HG03135 (cell line): Measurements from ENCODE around the gene MS4A14.
"Not testable (repeated sequence)": the region's sequence is repeated elsewhere in the genome, so short reads cannot be mapped to it uniquely, and the experiment has no call there.

Experiments used
- ATAC-seq: cut with Tn5 transposase; IDR thresholded peaks from one replicate; pipeline ENCODE4 v1.9.1; 2021; ENCODE audit warnings: mild to moderate bottlenecking, moderate library complexity; ENCODE audit not compliant: unreplicated experiment

The MS4A14 gene

DNA sequence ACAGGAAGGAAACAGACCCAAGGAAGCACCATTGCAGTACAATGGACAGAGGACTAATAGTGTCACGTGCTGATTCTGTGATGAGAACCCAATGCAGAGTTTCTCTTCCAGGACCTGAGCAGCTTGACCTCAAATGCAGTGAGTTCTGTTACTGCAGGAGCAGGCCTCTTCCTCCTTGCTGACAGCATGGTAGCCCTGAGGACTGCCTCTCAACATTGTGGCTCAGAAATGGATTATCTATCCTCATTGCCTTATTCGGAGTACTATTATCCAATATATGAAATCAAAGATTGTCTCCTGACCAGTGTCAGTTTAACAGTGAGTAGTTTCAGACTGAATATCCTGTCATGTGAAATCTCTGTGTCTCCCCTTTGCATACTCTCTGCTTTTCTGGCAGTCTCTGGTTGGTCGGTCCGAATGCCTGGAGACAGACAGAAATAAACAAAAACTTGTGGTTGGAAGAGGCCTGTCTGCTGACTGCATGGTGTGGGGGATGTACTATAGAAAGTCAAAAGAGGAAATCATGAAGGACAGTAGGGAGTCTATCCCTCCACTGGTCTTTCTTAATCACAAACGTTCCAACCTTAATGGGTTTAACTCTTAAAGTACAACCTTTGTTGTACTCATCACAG lies 6.9 kb upstream of the MS4A14 start:
- peak; percentile 93 for ATAC-seq

- ATAC-seq: no peak
Observed at GRCh38 chr11:60390419-60390818, 5.8 kb upstream of the MS4A14 start.

DNA sequence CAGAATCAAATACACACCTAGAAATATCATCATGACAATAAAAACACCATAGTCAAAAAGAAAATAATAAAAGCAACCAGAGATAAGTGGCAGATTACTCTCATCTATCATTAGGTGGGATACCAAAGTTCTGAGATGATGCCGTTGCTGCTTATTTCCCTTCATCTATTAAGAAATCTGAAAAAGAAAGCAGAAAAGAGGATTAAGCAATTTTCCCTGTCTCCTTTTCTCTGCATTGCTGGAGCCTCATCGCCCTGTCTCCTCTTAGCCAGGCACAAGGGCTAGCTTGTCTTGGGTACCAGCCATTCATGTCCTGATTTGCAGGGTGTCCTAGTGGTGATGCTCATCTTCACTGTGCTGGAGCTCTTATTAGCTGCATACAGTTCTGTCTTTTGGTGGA lies 3.9 kb upstream of the MS4A14 start:
- ATAC-seq: no peak

DNA sequence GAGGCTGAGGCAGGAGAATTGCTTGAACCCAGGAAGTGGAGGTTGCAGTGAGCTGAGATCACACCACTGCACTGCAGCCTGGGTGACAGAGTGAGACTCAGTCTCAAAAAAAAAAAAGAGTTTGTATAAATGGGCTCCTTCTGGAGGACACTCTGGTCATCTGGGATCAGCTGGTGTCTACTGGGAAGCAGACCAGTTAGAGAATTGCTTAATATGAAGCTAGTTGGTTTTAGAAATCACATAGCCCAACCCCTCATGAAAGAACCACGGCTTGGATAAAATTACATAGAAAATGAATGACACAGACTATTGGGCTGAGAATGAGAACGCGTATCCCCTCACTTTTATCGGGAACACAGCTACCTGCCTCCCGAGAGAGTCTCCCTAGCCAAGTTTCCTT lies 3.2 kb upstream of the MS4A14 start:
- ATAC-seq: no peak

GRCh38 chr11:60394666-60395380 lies 1.4 kb upstream of the MS4A14 start:
- no peak for ATAC-seq

DNA sequence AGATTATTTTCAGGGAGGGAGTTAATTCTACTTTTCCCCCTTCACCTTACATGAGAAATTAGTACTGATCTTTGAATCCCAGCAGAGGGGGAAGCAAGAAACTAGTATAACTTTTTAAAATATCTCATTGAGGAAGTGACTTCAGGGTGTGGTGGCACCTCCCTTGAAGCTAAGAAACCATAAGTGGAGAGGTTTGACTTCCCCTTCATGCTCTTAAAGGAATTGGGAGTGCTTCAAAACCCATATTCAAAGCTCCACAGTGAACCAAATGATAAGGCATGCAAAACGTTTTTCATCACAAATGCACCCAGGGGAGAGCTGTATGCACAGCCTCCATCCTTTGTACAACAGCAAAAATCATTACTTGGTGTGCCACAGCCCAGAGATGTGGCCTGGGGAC lies 540 bp downstream of the MS4A14 start:
- no peak for ATAC-seq

GRCh38 chr11:60420015-60420414 lies 23.8 kb downstream of the MS4A14 start:
- ATAC-seq: no peak

DNA sequence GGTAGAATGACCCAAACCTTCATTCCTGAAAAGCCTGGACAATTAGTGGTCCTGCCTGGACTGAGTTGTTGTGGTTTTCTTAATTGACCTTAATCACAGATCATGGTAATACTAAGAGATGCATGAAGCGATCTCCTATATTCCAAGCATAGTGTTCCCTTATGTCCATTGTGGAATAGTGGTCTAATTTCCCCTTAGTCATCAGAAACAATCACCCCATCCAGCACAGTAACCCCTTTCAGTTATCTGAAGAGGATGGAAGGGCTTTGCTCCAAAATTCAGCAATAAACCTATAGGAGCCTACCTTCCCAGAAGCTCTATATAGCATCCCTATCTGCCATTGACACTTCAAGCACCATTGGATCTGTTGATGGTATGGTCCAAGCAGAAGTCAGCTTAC lies 26.4 kb downstream of the MS4A14 start:
- no peak for ATAC-seq

GRCh38 chr11:60428517-60428916 lies 32.3 kb downstream of the MS4A14 start:
- ATAC-seq: no peak

GRCh38 chr11:60429272-60429671 lies 33.0 kb downstream of the MS4A14 start, which contains the start of gene MS4A5:
TSS of gene MS4A5 (plus strand) at chr11:60429572. CDS start at chr11:60429675, 103 bp downstream.
- ATAC-seq: no peak

- no peak for ATAC-seq
Observed at GRCh38 chr11:60431251-60431650, 35.0 kb downstream of the MS4A14 start.

DNA sequence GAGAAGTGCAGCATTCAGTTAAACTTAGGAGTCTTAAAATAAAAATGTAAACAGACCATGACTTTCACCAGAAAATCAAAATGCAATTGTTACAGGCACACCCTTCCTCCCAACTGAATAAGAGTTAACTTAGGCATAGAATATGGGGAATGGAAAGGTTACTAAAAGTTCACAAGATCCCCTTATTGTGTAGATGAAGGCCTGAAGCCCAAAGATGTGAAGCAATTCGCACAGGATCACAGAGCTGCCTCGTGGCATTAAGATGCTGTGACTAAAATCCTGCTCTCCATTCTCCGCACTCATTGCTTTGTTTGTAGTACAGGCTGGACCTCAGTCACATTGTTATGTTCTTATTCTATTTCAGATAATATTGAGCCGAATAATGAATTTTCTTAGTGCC lies 37.1 kb downstream of the MS4A14 start:
- ATAC-seq: no peak

GRCh38 chr11:60447070-60447469 lies 50.8 kb downstream of the MS4A14 start:
- no peak for ATAC-seq

DNA sequence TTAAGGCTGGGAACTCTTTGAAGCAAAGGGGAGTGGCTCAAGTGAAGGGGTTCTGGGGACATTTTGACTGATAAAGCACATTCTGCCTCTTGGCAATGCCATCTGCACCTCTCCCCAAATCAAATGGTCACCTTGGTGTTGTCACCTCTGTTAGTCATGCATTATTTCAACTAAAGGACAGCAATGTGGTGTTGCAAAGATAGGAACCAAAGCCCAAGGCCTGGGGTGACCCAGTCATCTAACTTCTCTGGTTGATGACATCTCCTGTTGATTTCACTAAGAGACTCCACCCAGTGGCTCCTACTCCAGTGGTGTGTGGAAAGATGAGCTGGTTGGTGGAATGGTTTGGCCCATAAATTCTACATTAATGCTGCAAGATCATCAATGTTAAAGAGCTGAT lies 51.6 kb downstream of the MS4A14 start:
- no peak for ATAC-seq

GRCh38 chr11:60451185-60451584 lies 54.9 kb downstream of the MS4A14 start:
- ATAC-seq: not testable (repeated sequence)

GRCh38 chr11:60454212-60454611 lies 58.0 kb downstream of the MS4A14 start:
- ATAC-seq: no peak

DNA sequence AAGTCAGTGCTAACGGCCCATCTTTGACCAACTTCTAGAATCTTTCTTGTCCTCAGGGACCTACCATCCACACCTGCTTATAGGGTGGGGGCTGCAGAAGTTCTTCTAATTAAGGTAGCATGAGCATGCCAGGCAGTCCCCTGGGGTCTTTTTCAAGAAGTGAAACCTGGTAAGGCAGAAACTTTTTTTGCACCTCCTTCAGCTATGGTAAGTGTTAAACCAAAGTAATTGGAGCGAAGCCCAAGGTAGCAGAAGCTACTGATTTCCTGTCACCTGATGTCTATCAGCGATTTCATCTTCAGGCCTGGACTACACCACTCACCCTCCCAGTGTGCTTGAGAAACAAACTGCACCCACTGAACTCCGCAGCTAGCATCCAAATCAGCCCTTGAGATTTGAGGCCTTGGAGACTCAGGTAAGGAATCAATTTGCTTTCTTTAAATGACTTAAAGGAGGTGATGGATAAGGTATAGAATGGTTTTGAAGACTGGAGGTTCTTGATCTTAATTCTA lies 59.3 kb downstream of the MS4A14 start, which contains the start of gene MS4A1:
Gene MS4A1 (plus strand): TSS at position 317 of the 512 bp plus-strand sequence. CDS start 6,528 bp downstream, outside the sequence.
- ATAC-seq: peak; percentile 84

GRCh38 chr11:60457576-60457975 lies 61.3 kb downstream of the MS4A14 start:
- ATAC-seq: peak; percentile 40

- no peak for ATAC-seq
Observed at GRCh38 chr11:60459345-60459744, 63.1 kb downstream of the MS4A14 start.
